Mammary epithelial cell (primary cell): Measurements from ENCODE around the gene KRT23.

ENCODE experiments used
- CTCF ChIP-seq, 2 donors: IDR thresholded peaks in 1 of 2; conservative IDR thresholded peaks in 1 of 2; 2 replicates each; pipeline ENCODE4 v1.5.1; 2011 to 2012; ENCODE audit warnings: inconsistent platforms in 2 of 2, low read length in 2 of 2, mild to moderate bottlenecking in 2 of 2, control low read depth in 1 of 2, low read depth in 1 of 2; ENCODE audit not compliant: insufficient read depth in 1 of 2; ENCODE audit errors: extremely low read depth in 1 of 2
- EZH2 ChIP-seq: IDR thresholded peaks from 2 replicates; pipeline ENCODE4 v1.6.1; 2012; ENCODE audit warnings: low read length, inconsistent platforms, borderline replicate concordance

GRCh38 chr17:40980596-40980995 lies 43.1 kb upstream of the KRT23 start:
- no peak for TF ChIP-seq EZH2
- TF ChIP-seq CTCF (conservative IDR thresholded peaks at IDR 0.05 in 1 of 2, IDR thresholded peaks at IDR 0.05 in 1 of 2; ENCODE audit: extremely low read depth in 1 of 2, insufficient read depth in 1 of 2, low read depth in 1 of 2, low read length in 2 of 2), result no peak
